SH-SY5Y (cell line): Measurements from ENCODE around the gene NLRP3.

ENCODE experiments used
- GATA2 ChIP-seq: IDR thresholded peaks from 2 replicates; pipeline ENCODE4 v1.6.1; 2011; ENCODE audit warnings: mild to moderate bottlenecking, low read depth, low read length
- GATA3 ChIP-seq: IDR thresholded peaks from 2 replicates; pipeline ENCODE4 v1.6.1; 2011; ENCODE audit warnings: low read depth, mild to moderate bottlenecking, low read length, moderate library complexity

Gene NLRP3

GRCh38 chr1:247447162-247447909 lies 31.4 kb downstream of the NLRP3 start:
- TF ChIP-seq GATA2 (no peak), GATA3 (no peak)

- TF ChIP-seq GATA3 (no peak), GATA2 (no peak)
Observed at GRCh38 chr1:247448107-247448791, 32.3 kb downstream of the NLRP3 start.

- no peak for TF ChIP-seq GATA3
- no peak for TF ChIP-seq GATA2
Observed at GRCh38 chr1:247451388-247452010, 35.5 kb downstream of the NLRP3 start.

- no peak for TF ChIP-seq GATA3
- TF ChIP-seq GATA2: no peak
Observed at GRCh38 chr1:247452447-247453039, 36.6 kb downstream of the NLRP3 start.

GRCh38 chr1:247453245-247453644 lies 37.3 kb downstream of the NLRP3 start:
- no peak for TF ChIP-seq GATA3
- TF ChIP-seq GATA2: no peak

DNA sequence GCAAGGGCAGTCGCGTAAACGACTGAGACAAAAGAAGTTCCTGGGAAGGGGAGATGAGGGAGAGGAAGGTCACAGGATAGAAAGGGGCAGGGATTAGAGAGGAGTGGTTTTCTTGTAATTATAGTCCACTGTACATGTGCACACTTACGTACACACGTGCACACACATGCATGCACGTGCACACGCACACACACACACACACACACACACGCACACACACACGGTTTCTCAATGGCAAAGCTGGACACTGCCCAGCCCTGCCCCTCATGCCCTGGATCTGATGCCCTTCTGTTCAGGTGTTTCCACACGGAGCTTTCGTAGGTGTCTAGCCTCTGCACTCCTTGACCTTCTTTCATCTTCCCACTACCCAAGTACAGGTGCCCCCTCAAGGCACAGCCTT lies 38.0 kb downstream of the NLRP3 start:
- TF ChIP-seq GATA2 (no peak), GATA3 (no peak)

DNA sequence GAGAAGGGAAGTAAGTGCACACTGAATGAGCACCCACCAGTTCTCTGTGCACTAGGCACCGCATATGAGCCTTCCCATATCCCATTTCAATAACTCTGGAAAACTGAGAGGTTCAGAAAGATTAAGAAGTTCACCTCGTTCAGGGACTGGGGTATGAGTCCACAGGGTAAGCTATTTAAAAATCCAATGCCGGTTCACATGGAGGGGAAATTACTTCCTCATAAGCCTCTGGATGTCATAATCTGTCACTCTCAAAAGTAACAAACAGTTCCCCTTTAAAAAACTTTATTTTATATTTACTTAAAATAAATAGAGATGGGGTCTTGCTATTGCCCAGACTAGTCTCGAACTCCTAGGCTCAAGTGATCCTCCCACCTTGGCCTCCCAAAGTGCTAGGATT lies 40.0 kb downstream of the NLRP3 start:
- TF ChIP-seq GATA2: no peak
- no peak for TF ChIP-seq GATA3

DNA sequence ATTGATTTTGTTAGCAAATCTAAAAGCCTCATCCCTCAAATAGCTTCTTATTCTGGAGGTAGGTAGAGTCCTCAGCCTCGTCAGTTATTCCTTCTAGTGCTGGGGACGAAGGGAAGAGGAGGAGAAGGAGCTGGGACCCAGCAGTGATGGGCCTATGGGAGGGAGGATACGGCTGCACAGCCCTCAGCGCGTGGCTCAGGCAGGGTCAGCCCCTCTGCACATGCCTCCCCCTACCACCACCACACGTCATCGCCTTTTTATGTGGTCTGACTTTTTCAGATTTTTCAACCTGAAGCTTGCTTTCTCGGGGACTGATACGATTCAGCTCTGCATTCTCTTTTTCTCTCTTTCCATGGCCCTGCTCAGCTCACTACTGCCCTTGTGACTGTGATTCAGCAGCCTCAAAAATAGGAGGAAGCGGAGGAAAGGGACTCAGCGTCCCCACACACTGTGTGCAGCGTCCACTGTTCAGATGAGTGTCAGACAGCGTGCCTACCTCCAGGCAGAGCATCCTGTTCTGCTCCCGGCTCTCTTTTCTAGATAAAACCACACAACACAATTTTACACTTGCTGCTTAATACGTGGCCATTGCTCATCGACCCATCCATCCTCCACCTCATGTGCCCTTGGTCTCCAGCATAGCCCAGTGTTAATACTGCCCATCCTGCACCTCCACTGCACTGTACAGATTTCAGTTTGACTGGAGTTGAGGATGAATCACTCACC lies 41.1 kb downstream of the NLRP3 start:
- no peak for TF ChIP-seq GATA3
- TF ChIP-seq GATA2: no peak

DNA sequence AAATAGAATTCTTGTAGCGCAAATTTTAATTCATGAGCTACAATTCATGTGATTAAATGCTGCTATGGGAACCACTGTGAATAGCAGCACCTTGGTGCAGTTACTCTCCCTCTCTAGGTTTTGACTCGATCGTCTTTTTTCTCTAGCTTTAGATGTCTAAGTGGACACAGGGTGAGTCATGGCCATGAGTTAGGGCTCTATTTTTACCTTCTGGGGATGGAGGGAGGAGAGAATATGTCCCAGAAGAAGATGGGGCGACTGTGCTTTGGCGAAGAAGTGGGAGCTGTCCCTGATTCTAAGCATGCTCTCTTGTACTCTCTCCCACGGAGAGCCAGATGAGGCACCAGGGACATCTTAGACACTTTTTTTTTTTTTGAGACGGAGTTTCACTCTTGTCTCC lies 43.5 kb downstream of the NLRP3 start:
- TF ChIP-seq GATA3: no peak
- TF ChIP-seq GATA2: no peak

DNA sequence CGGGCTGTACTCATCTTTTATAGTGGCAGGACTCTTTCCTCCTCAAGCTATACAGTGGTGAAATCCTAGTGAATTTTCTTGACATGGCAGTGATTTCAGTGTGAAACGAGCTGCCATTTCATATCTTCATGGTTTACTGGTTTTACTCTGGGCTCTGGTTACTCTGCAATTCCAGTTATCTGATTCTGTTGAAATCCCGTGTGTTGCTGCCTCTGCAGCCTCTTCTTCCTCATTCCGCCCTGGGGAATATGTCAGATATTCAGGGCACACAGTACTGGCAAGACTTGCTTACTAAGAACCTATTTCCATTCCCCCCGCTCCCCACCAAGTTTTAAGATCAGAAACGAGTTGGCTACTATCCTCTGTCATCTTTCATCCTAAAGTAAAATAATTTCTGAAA lies 49.8 kb downstream of the NLRP3 start:
- TF ChIP-seq GATA2 (no peak), GATA3 (no peak)

- TF ChIP-seq GATA3 (no peak), GATA2 (no peak)
Observed at GRCh38 chr1:247467129-247467528, 51.2 kb downstream of the NLRP3 start.

GRCh38 chr1:247468481-247469140 lies 52.6 kb downstream of the NLRP3 start:
- TF ChIP-seq GATA3 (no peak), GATA2 (no peak)

DNA sequence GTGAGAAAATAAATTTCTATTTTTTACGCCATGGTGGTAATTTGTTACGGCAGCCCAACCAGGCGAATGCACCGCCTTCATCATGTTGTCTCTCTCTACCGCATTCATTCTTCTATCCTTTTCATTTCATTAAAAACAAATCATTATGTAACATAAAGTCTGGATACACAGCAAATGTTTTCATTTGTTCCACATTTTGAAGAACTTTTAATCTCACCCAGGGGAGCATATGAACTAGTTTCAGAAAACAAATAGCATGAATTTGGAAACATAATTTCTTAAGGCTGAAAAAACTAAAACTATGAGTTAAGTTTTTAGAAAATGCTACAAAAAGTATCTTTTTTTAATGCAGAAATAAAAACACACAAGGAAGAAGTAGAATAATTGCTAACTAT lies 53.2 kb downstream of the NLRP3 start:
- no peak for TF ChIP-seq GATA3
- TF ChIP-seq GATA2: no peak
